Caco-2 (cell line): ENCODE data around the gene MS4A2. TPM values are rescaled to one million over a fixed set of nuclear protein-coding genes. Genes with fewer than 3 reads are reported as not detected.
"Not testable (repeated sequence)": the region's sequence is repeated elsewhere in the genome, so short reads cannot be mapped to it uniquely, and the experiment has no call there.

ENCODE experiments used
- BruUV-seq: library from RNA; stranded (reverse); fragments of 400-500 nt; replicated peaks from 2 replicates; lab custom pipeline; 2021; lab: Mats Ljungman, UMichigan
- CTCF ChIA-PET: fragments of 300-600 bp; sonication (Branson Sonifier 250); formaldehyde crosslinking; loops from one replicate; lab custom pipeline; 2022; ENCODE audit warnings: antibody characterized with exemption; lab: Charles Lee
- POLR2A ChIA-PET: fragments of 300-600 bp; sonication (Branson Sonifier 250); formaldehyde crosslinking; loops from one replicate; lab custom pipeline; 2022; ENCODE audit warnings: antibody characterized with exemption; lab: Charles Lee
- DNase-seq, 2 experiments: peaks; one replicate each; pipeline versions ENCODE4 v3.0.0 to v3.0.0-alpha.2; 2020 to 2022
- H3K27me3 ChIP-seq: replicated peaks from 2 replicates; pipeline ENCODE4 v1.6.0; 2011; ENCODE audit warnings: low read length; ENCODE audit not compliant: control insufficient read depth, insufficient read depth
- H3K36me3 ChIP-seq: 2 replicates; pipeline ENCODE4 v1.5.1; 2011; ENCODE audit warnings: low read length; ENCODE audit not compliant: control insufficient read depth, insufficient read depth
- H3K4me1 ChIP-seq: fragments of 250-450 bp; sonication (Bioruptor Pico); 2 replicates; pipeline ENCODE4 v1.5.1; 2020; ENCODE audit warnings: mild to moderate bottlenecking
- H3K4me3 ChIP-seq: 2 replicates; pipeline ENCODE4 v1.5.1; 2011; ENCODE audit warnings: low read depth, mild to moderate bottlenecking, control low read depth, low read length
- H3K9me3 ChIP-seq: fragments of 250-450 bp; sonication (Bioruptor Pico); 2 replicates; pipeline ENCODE4 v1.5.1; 2020; ENCODE audit warnings: mild to moderate bottlenecking, moderate library complexity
- H3K27ac Mint-ChIP-seq: one replicate; pipeline ENCODE4 v1.8.0; 2022; ENCODE audit warnings: mixed read lengths; ENCODE audit not compliant: unreplicated experiment
- H3K27me3 Mint-ChIP-seq: one replicate; pipeline ENCODE4 v1.8.0; 2022; ENCODE audit warnings: mixed read lengths; ENCODE audit not compliant: insufficient read depth, unreplicated experiment
- H3K36me3 Mint-ChIP-seq: one replicate; pipeline ENCODE4 v1.8.0; 2022; ENCODE audit warnings: mild to moderate bottlenecking, mixed read lengths; ENCODE audit not compliant: insufficient read depth, unreplicated experiment
- H3K4me1 Mint-ChIP-seq: one replicate; pipeline ENCODE4 v1.8.0; 2022; ENCODE audit warnings: low read depth, mixed read lengths; ENCODE audit not compliant: unreplicated experiment
- H3K4me3 Mint-ChIP-seq: one replicate; pipeline ENCODE4 v1.8.0; 2022; ENCODE audit warnings: mild to moderate bottlenecking, moderate library complexity, mixed read lengths; ENCODE audit not compliant: unreplicated experiment
- H3K9me3 Mint-ChIP-seq: one replicate; pipeline ENCODE4 v1.8.0; 2022; ENCODE audit warnings: mixed read lengths; ENCODE audit not compliant: unreplicated experiment
- CTCF ChIP-seq, 2 experiments: fragments of 200-600 bp in 1 of 2; IDR thresholded peaks; 1 replicate in 1 of 2; 2 replicates in 1 of 2; pipeline versions ENCODE4 v1.5.1 to v1.8.0; 2011 to 2022; ENCODE audit warnings: antibody characterized with exemption in 1 of 2, control low read depth in 1 of 2, inconsistent platforms in 1 of 2, low read depth in 1 of 2, low read length in 1 of 2, mild to moderate bottlenecking in 1 of 2, moderate library complexity in 1 of 2; ENCODE audit not compliant: insufficient read depth in 1 of 2, severe bottlenecking in 1 of 2, unreplicated experiment in 1 of 2
- intact Hi-C: fragments of 100-400 bp; cut with micrococcal nuclease; formaldehyde crosslinking; loops from one replicate; pipeline ENCODE4 v1.10.0; 2022; ENCODE audit not compliant: unreplicated experiment
- total RNA-seq: library from RNA; stranded (reverse); gene quantifications from 2 replicates; pipeline ENCODE4 v1.2.3, GENCODE V29; 2022

Gene MS4A2
- total RNA-seq, 1 experiment from 2014 or later: not detected

GRCh38 chr11:60128376-60128775 lies 39.9 kb downstream of the MS4A2 start:
- Mint-ChIP-seq H3K27ac (no peak overlapping the region), H3K9me3 (peaks cover 26% of the 10 kb centered on the region)
- CTCF ChIA-PET: interaction anchor here (0.6 to 0.7 kb wide), 2 partner anchors 8 to 30 kb away, joined by 5 to 7 read pairs; no protein-coding TSS in a partner anchor

GRCh38 chr11:60128866-60129265 lies 40.4 kb downstream of the MS4A2 start:
- H3K4me1 ChIP-seq: peaks cover 20% of the 10 kb centered on the region; the same call in 1 of the 2 replicates
- DNase-seq, H3K27me3 ChIP-seq, POLR2A ChIA-PET, H3K36me3 ChIP-seq, BruUV-seq, H3K27ac Mint-ChIP-seq, H3K27me3 Mint-ChIP-seq, H3K36me3 Mint-ChIP-seq, intact Hi-C loops, H3K4me3 Mint-ChIP-seq, H3K4me3 ChIP-seq, H3K9me3 ChIP-seq: not testable (repeated sequence)
- peaks cover 28% of the 10 kb centered on the region for H3K9me3 Mint-ChIP-seq
- CTCF ChIA-PET: interaction anchor here (0.7 kb wide), 1 partner anchor 8 kb away, joined by 5 read pairs; no protein-coding TSS in a partner anchor
- peaks cover 17% of the 10 kb centered on the region for H3K4me1 Mint-ChIP-seq

More at GRCh38 chr11:60128376-60128775, 39.9 kb downstream of the MS4A2 start:
- Histone ChIP-seq H3K27me3 (no peaks in the 10 kb centered on the region), H3K36me3 (no peaks in the 10 kb centered on the region), H3K4me3 (no peak overlapping the region), H3K9me3 (peaks cover 10% of the 10 kb centered on the region; the same call in 1 of the 2 replicates), H3K4me1 (peaks cover 20% of the 10 kb centered on the region; the same call in 1 of the 2 replicates)
- no peak for DNase-seq
- no peak overlapping the region for H3K4me3 Mint-ChIP-seq
- no TSS peak for BruUV-seq
- H3K27me3 Mint-ChIP-seq: no peaks in the 10 kb centered on the region
- no peak for TF ChIP-seq CTCF (IDR thresholded peaks at IDR 0.05; ENCODE audit: insufficient read depth in 1 of 2, low read depth in 1 of 2, low read length in 1 of 2, severe bottlenecking in 1 of 2, unreplicated experiment in 1 of 2)
- H3K4me1 Mint-ChIP-seq: peaks cover 18% of the 10 kb centered on the region
- no peaks in the 10 kb centered on the region for H3K36me3 Mint-ChIP-seq
- POLR2A ChIA-PET: no interaction called here
- intact Hi-C loops: no loop called here

GRCh38 chr11:60129853-60130252 lies 41.4 kb downstream of the MS4A2 start:
- peaks cover 7% of the 10 kb centered on the region; the same call in 1 of the 2 replicates for H3K9me3 ChIP-seq
- no TSS peak for BruUV-seq
- H3K4me1 Mint-ChIP-seq: peaks cover 7% of the 10 kb centered on the region
- H3K9me3 Mint-ChIP-seq: peaks cover 26% of the 10 kb centered on the region
- no peak overlapping the region for H3K4me3 ChIP-seq
- POLR2A ChIA-PET: no interaction called here
- DNase-seq: no peak
- intact Hi-C loops: loop anchor here (1.0 to 10.0 kb wide), 3 partner anchors 165 to 315 kb away; partner anchors contain the start of gene OOSP4A
- no peaks in the 10 kb centered on the region for H3K36me3 Mint-ChIP-seq
- no peaks in the 10 kb centered on the region for H3K36me3 ChIP-seq
- no peak overlapping the region for H3K27ac Mint-ChIP-seq
- no peaks in the 10 kb centered on the region for H3K27me3 ChIP-seq
- H3K27me3 Mint-ChIP-seq: no peaks in the 10 kb centered on the region
- H3K4me3 Mint-ChIP-seq: no peak overlapping the region
- no peak for TF ChIP-seq CTCF (IDR thresholded peaks at IDR 0.05; ENCODE audit: insufficient read depth in 1 of 2, low read depth in 1 of 2, low read length in 1 of 2, severe bottlenecking in 1 of 2, unreplicated experiment in 1 of 2)
- CTCF ChIA-PET: interaction anchor here (0.6 kb wide), 1 partner anchor 84 kb away, joined by 4 read pairs; no protein-coding TSS in a partner anchor
- H3K4me1 ChIP-seq: peaks cover 12% of the 10 kb centered on the region; the same call in 1 of the 2 replicates
